ENCODE data around the gene CD164L2.

GRCh38 chr1:27427816-27428315 lies 44.7 kb upstream of the CD164L2 start:
- TF ChIP-seq POLR2A (IDR thresholded peaks at IDR 0.05) (no peak), CTCF (IDR thresholded peaks at IDR 0.05) (no peak)

Data from thyroid gland (tissue), 4 donors.